Activated CD4-positive, alpha-beta memory T cell treated with anti-CD3 and anti-CD28 coated beads for 36 hours (primary cell): Measurements from ENCODE around the gene TMEM26. TPM values are rescaled to one million over a fixed set of nuclear protein-coding genes. Genes with fewer than 3 reads are reported as not detected.

Experiments used
- CTCF ChIA-PET: fragments of 350-600 bp; sonication (Branson Sonifier 250); formaldehyde crosslinking; loops from one replicate; lab custom pipeline; 2021; ENCODE audit warnings: antibody characterized with exemption, inconsistent platforms; lab: Charles Lee
- POLR2A ChIA-PET: fragments of 350-600 bp; sonication (Branson Sonifier 250); formaldehyde crosslinking; loops from one replicate; lab custom pipeline; 2021; ENCODE audit warnings: antibody characterized with exemption; lab: Charles Lee
- DNase-seq: peaks from one replicate; pipeline ENCODE4 v3.0.0-alpha.2; 2020
- H3K27ac Mint-ChIP-seq: one replicate; pipeline ENCODE4 v1.8.0; 2021; ENCODE audit warnings: mixed read lengths
- H3K27me3 Mint-ChIP-seq: one replicate; pipeline ENCODE4 v1.8.0; 2021; ENCODE audit warnings: mixed read lengths
- H3K36me3 Mint-ChIP-seq: one replicate; pipeline ENCODE4 v1.8.0; 2021; ENCODE audit warnings: mixed read lengths
- H3K4me1 Mint-ChIP-seq: one replicate; pipeline ENCODE4 v1.8.0; 2021; ENCODE audit warnings: low read depth, mixed read lengths
- H3K4me3 Mint-ChIP-seq: one replicate; pipeline ENCODE4 v1.8.0; 2021; ENCODE audit warnings: mild to moderate bottlenecking, mixed read lengths
- H3K9me3 Mint-ChIP-seq: one replicate; pipeline ENCODE4 v1.8.0; 2021; ENCODE audit warnings: mixed read lengths
- intact Hi-C: fragments of 100-400 bp; cut with micrococcal nuclease; formaldehyde crosslinking; loops from one replicate; pipeline ENCODE4 v1.15.1; 2023
- total RNA-seq, 2 experiments: library from RNA; stranded (reverse); gene quantifications; one replicate each; pipeline ENCODE4 v1.2.3, GENCODE V29; 2021

The TMEM26 gene
- total RNA-seq = not detected

- no peak for DNase-seq
Observed at GRCh38 chr10:61452655-61453641, at the start of gene TMEM26. TSS of gene TMEM26 (minus strand) at chr10:61453381. CDS start at chr10:61453081, 300 bp downstream.

GRCh38 chr10:61500460-61500859 is 47.3 kb upstream of the TMEM26 start:
- H3K4me3 Mint-ChIP-seq = no peak overlapping the region
- peaks cover 4% of the 10 kb centered on the region for H3K27me3 Mint-ChIP-seq
- no peaks in the 10 kb centered on the region for H3K4me1 Mint-ChIP-seq
- POLR2A ChIA-PET = no interaction called here
- intact Hi-C loops = no loop called here
- CTCF ChIA-PET = no interaction called here
- H3K36me3 Mint-ChIP-seq = no peaks in the 10 kb centered on the region
- H3K27ac Mint-ChIP-seq = no peak overlapping the region
- H3K9me3 Mint-ChIP-seq = no peaks in the 10 kb centered on the region
- no peak for DNase-seq

More at GRCh38 chr10:61452655-61453641, at the start of gene TMEM26:
- peaks cover 35% of the 10 kb centered on the region for H3K27me3 Mint-ChIP-seq
- intact Hi-C loops = no loop called here
- H3K4me3 Mint-ChIP-seq = no peak within 1 kb of the TSS
- no peaks in the 10 kb centered on the region for H3K36me3 Mint-ChIP-seq
- POLR2A ChIA-PET = no interaction called here
- CTCF ChIA-PET = no interaction called here
- peaks cover 12% of the 10 kb centered on the region for H3K4me1 Mint-ChIP-seq
- no peak within 1 kb of the TSS for H3K27ac Mint-ChIP-seq
- no peaks in the 10 kb centered on the region for H3K9me3 Mint-ChIP-seq

- CTCF ChIA-PET = no interaction called here
- no peaks in the 10 kb centered on the region for H3K36me3 Mint-ChIP-seq
- H3K4me3 Mint-ChIP-seq = no peak overlapping the region
- H3K4me1 Mint-ChIP-seq = no peaks in the 10 kb centered on the region
- intact Hi-C loops = no loop called here
- peaks cover 3% of the 10 kb centered on the region for H3K27me3 Mint-ChIP-seq
- no peaks in the 10 kb centered on the region for H3K9me3 Mint-ChIP-seq
- no peak overlapping the region for H3K27ac Mint-ChIP-seq
- POLR2A ChIA-PET = no interaction called here
- DNase-seq = no peak
Observed at GRCh38 chr10:61492364-61492995, 39.3 kb upstream of the TMEM26 start.

GRCh38 chr10:61487506-61487905 is 34.3 kb upstream of the TMEM26 start:
- Mint-ChIP-seq H3K27me3 (no peaks in the 10 kb centered on the region), H3K27ac (no peak overlapping the region), H3K36me3 (no peaks in the 10 kb centered on the region), H3K9me3 (no peaks in the 10 kb centered on the region), H3K4me1 (no peaks in the 10 kb centered on the region), H3K4me3 (no peak overlapping the region)
- CTCF ChIA-PET = no interaction called here
- no peak for DNase-seq
- POLR2A ChIA-PET = no interaction called here
- intact Hi-C loops = no loop called here

- no peak for DNase-seq
- intact Hi-C loops = no loop called here
- POLR2A ChIA-PET = no interaction called here
- Mint-ChIP-seq H3K4me3 (no peak overlapping the region), H3K36me3 (no peaks in the 10 kb centered on the region), H3K27me3 (no peaks in the 10 kb centered on the region), H3K9me3 (no peaks in the 10 kb centered on the region), H3K4me1 (no peaks in the 10 kb centered on the region), H3K27ac (no peak overlapping the region)
- CTCF ChIA-PET = no interaction called here
Observed at GRCh38 chr10:61486738-61487396, 33.7 kb upstream of the TMEM26 start.

GRCh38 chr10:61486251-61486650 is 33.1 kb upstream of the TMEM26 start:
- H3K36me3 Mint-ChIP-seq = no peaks in the 10 kb centered on the region
- intact Hi-C loops = no loop called here
- no peaks in the 10 kb centered on the region for H3K9me3 Mint-ChIP-seq
- no peak overlapping the region for H3K27ac Mint-ChIP-seq
- H3K4me1 Mint-ChIP-seq = no peaks in the 10 kb centered on the region
- CTCF ChIA-PET = no interaction called here
- no peak for DNase-seq
- POLR2A ChIA-PET = no interaction called here
- H3K4me3 Mint-ChIP-seq = no peak overlapping the region
- H3K27me3 Mint-ChIP-seq = no peaks in the 10 kb centered on the region

- no peak overlapping the region for H3K4me3 Mint-ChIP-seq
- no peaks in the 10 kb centered on the region for H3K4me1 Mint-ChIP-seq
- no peaks in the 10 kb centered on the region for H3K9me3 Mint-ChIP-seq
- CTCF ChIA-PET = no interaction called here
- no peaks in the 10 kb centered on the region for H3K36me3 Mint-ChIP-seq
- no peak overlapping the region for H3K27ac Mint-ChIP-seq
- intact Hi-C loops = no loop called here
- H3K27me3 Mint-ChIP-seq = peaks cover 4% of the 10 kb centered on the region
- no peak for DNase-seq
- POLR2A ChIA-PET = no interaction called here
Observed at GRCh38 chr10:61481597-61481996, 28.4 kb upstream of the TMEM26 start.

- intact Hi-C loops = no loop called here
- Mint-ChIP-seq H3K4me1 (no peaks in the 10 kb centered on the region), H3K27me3 (peaks cover 5% of the 10 kb centered on the region), H3K4me3 (no peak overlapping the region), H3K9me3 (no peaks in the 10 kb centered on the region), H3K27ac (no peak overlapping the region), H3K36me3 (no peaks in the 10 kb centered on the region)
- CTCF ChIA-PET = no interaction called here
- no peak for DNase-seq
- POLR2A ChIA-PET = no interaction called here
Observed at GRCh38 chr10:61480208-61480607, 27.0 kb upstream of the TMEM26 start.

GRCh38 chr10:61478621-61479312 is 25.6 kb upstream of the TMEM26 start:
- H3K4me1 Mint-ChIP-seq = no peaks in the 10 kb centered on the region
- ChIA-PET CTCF (no interaction called here), POLR2A (no interaction called here)
- intact Hi-C loops = no loop called here
- H3K4me3 Mint-ChIP-seq = no peak overlapping the region
- DNase-seq = no peak
- H3K9me3 Mint-ChIP-seq = no peaks in the 10 kb centered on the region
- H3K27ac Mint-ChIP-seq = no peak overlapping the region
- no peaks in the 10 kb centered on the region for H3K36me3 Mint-ChIP-seq
- peaks cover 7% of the 10 kb centered on the region for H3K27me3 Mint-ChIP-seq

GRCh38 chr10:61477451-61477850 is 24.3 kb upstream of the TMEM26 start:
- ChIA-PET CTCF (interaction anchor here (0.6 kb wide), 1 partner anchor 44 kb away, joined by 3 read pairs; no protein-coding TSS in a partner anchor), POLR2A (no interaction called here)
- H3K27ac Mint-ChIP-seq = no peak overlapping the region
- no peaks in the 10 kb centered on the region for H3K36me3 Mint-ChIP-seq
- no peaks in the 10 kb centered on the region for H3K9me3 Mint-ChIP-seq
- DNase-seq = no peak
- intact Hi-C loops = no loop called here
- no peaks in the 10 kb centered on the region for H3K4me1 Mint-ChIP-seq
- H3K27me3 Mint-ChIP-seq = peaks cover 7% of the 10 kb centered on the region
- H3K4me3 Mint-ChIP-seq = no peak overlapping the region

- DNase-seq = no peak
- H3K9me3 Mint-ChIP-seq = no peaks in the 10 kb centered on the region
- no peaks in the 10 kb centered on the region for H3K36me3 Mint-ChIP-seq
- ChIA-PET POLR2A (no interaction called here), CTCF (no interaction called here)
- H3K27me3 Mint-ChIP-seq = peaks cover 7% of the 10 kb centered on the region
- H3K4me1 Mint-ChIP-seq = no peaks in the 10 kb centered on the region
- no peak overlapping the region for H3K27ac Mint-ChIP-seq
- intact Hi-C loops = no loop called here
- H3K4me3 Mint-ChIP-seq = no peak overlapping the region
Observed at GRCh38 chr10:61476529-61476928, 23.3 kb upstream of the TMEM26 start.

- intact Hi-C loops = no loop called here
- Mint-ChIP-seq H3K36me3 (no peaks in the 10 kb centered on the region), H3K4me3 (no peak overlapping the region), H3K27me3 (peaks cover 7% of the 10 kb centered on the region), H3K9me3 (no peaks in the 10 kb centered on the region), H3K27ac (no peak overlapping the region), H3K4me1 (no peaks in the 10 kb centered on the region)
- ChIA-PET POLR2A (no interaction called here), CTCF (no interaction called here)
- no peak for DNase-seq
Observed at GRCh38 chr10:61475449-61475873, 22.3 kb upstream of the TMEM26 start.
